ENCODE data around the gene EEF2KMT.

The EEF2KMT gene

GRCh38 chr16:5041600-5042133 lies 55.9 kb downstream of the EEF2KMT start:
- peak; percentile 65 for DNase-seq (ENCODE audit: low spot score)

GRCh38 chr16:5040451-5040850 lies 57.1 kb downstream of the EEF2KMT start:
- no peak for DNase-seq (ENCODE audit: low spot score)

GRCh38 chr16:5036228-5037156 lies 61.1 kb downstream of the EEF2KMT start:
- no peak for DNase-seq (ENCODE audit: low spot score)

- no peak for DNase-seq (ENCODE audit: low spot score)
These were observed 61.7 kb downstream of the EEF2KMT start for GRCh38 chr16:5035909-5036227.

Measured in SW480 (cell line).